22Rv1 (cell line): ENCODE measurements around the gene DENND1A.

ENCODE experiments used
- H3K27ac ChIP-seq: fragments of 450-650 bp; 2 replicates; pipeline ENCODE4 v1.5.1; 2017
- ZFX ChIP-seq: fragments of 450-650 bp; IDR thresholded peaks from 2 replicates; pipeline ENCODE4 v1.6.1; 2017; ENCODE audit warnings: antibody characterized with exemption, borderline replicate concordance
- TF ChIP-seq, protein P1 (sequence below): fragments of 450-650 bp; IDR thresholded peaks from 2 replicates; pipeline ENCODE4 v1.5.1; 2017; ENCODE audit warnings: mild to moderate bottlenecking

DENND1A gene

DNA sequence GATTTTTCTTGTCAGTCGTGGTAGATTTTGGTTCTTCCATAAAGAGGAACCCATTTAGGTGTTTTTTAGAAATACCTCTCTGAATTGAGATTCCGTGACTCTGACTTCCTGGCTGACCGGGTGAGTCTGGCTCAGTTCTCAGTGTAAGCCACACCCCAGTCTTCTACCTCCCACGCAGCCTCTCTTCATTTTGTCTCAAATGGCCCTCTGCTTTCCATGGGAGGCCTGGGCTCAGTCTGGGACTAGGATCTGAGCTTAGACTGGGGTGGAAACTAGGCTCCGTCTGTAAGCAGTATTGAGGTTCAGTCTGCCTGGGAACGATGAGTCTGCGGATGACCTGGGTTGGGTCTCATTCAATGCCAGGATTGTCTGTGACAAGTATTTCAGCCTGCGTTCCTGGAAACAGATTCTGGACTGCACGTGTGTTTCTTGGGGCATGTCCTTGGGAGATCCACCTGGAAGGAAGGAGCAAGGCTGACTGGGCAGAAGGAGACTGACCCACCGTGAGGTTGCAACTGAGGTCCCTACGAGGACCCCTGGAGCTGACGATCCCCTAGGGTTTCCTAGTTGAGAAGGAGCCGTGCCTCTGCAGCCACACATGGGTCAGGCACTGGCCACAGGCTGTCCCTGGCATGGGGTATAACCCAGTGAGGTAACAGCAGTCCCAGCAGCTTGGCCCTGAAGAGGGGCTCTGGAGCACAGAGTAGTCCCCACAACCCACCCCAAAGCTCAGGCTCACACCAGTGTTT is 586.3 kb downstream of the DENND1A start:
- TF ChIP-seq, protein P1, sequence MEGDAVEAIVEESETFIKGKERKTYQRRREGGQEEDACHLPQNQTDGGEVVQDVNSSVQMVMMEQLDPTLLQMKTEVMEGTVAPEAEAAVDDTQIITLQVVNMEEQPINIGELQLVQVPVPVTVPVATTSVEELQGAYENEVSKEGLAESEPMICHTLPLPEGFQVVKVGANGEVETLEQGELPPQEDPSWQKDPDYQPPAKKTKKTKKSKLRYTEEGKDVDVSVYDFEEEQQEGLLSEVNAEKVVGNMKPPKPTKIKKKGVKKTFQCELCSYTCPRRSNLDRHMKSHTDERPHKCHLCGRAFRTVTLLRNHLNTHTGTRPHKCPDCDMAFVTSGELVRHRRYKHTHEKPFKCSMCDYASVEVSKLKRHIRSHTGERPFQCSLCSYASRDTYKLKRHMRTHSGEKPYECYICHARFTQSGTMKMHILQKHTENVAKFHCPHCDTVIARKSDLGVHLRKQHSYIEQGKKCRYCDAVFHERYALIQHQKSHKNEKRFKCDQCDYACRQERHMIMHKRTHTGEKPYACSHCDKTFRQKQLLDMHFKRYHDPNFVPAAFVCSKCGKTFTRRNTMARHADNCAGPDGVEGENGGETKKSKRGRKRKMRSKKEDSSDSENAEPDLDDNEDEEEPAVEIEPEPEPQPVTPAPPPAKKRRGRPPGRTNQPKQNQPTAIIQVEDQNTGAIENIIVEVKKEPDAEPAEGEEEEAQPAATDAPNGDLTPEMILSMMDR, result no peak
- no peak for TF ChIP-seq ZFX
- no peak overlapping the region for H3K27ac ChIP-seq

- no peak for TF ChIP-seq ZFX
- TF ChIP-seq, protein P1, result no peak
- H3K27ac ChIP-seq, result no peak overlapping the region
These were observed 587.7 kb downstream of the DENND1A start for GRCh38 chr9:123342247-123342646.

DNA sequence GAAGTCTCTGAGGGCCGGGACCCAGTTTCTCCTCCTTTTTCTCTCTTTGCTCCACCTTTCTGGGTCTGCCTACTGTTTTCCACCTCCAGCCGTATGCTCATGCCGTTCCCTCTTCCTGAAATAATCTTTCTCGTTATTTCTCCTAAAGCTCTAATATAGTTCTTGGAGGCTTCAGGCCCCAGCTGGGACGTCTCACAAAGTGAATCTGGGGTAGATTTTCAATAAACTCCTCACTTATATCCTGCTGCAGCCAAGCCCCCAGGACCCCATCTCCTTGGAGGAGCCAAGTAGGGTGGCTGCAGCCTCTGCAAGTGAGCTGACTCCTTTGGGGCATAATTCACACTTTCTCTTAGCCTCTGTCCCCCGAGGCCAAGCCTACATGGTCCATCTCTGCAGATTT is 588.1 kb downstream of the DENND1A start:
- TF ChIP-seq ZFX, result no peak
- TF ChIP-seq, protein P1, result no peak
- H3K27ac ChIP-seq, result no peak overlapping the region

DNA sequence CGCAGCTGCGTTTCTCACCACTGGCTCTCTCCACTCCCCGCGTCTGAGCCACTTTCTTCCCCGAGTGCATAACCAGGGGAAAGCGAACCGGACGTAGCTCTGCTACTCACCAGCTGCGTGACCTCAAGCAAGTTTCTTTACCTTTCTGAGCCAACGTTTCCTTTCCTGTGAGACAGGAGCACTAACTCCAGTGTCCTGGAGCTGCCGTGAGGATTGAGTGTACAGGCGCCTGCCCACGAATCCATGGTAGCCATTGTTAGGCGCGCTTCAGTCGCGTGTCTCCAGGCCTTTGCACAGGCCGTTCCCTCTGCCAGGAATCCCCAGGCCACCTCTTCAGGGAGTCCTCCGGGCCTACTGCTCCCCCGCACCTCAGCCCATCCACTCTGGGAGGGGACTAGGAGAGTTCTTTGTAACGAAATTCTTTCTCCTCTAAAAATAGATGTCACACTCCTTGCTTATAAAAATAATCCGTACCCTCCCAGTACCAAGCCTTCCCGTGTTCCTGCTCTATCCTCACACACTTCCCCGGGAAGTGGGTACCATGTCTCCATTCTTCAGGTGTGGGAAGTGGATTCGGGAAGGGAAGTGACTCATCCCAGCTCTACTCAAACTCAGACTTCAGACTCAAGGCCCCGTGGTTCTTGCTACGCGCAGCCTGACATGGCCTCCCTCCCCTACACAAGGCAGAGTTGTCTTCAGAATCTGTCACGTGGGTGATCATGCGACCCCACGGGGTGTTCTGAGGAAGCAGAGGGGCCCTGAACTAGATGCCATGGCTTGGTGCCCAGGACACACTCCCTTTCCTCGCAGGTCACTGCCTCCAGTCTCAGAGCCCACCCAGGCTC is 590.0 kb downstream of the DENND1A start:
- TF ChIP-seq, protein P1, result no peak
- no peak for TF ChIP-seq ZFX
- no peak overlapping the region for H3K27ac ChIP-seq

- TF ChIP-seq, protein P1, result no peak
- TF ChIP-seq ZFX, result no peak
- no peak overlapping the region for H3K27ac ChIP-seq
These were observed 590.9 kb downstream of the DENND1A start for GRCh38 chr9:123338710-123339665.

- no peak overlapping the region for H3K27ac ChIP-seq
- TF ChIP-seq ZFX, result no peak
- TF ChIP-seq, protein P1, result no peak
These were observed 592.0 kb downstream of the DENND1A start for GRCh38 chr9:123337971-123338370.
